Activated B cell treated with CpG ODN at 0.5 μM for 24 hours (primary cell): Measurements from ENCODE around the gene HS1BP3. TPM values are rescaled to one million over a fixed set of nuclear protein-coding genes. Genes with fewer than 3 reads are reported as not detected.

ENCODE experiments used
- ATAC-seq: fragments of 200-7000 bp; cut with Tn5 transposase; one replicate; pipeline ENCODE4 v1.10.0; 2021; ENCODE audit warnings: low read depth, mild to moderate bottlenecking, moderate library complexity
- CTCF ChIA-PET: fragments of 350-600 bp; sonication (Branson Sonifier 250); formaldehyde crosslinking; loops from one replicate; lab custom pipeline; 2021; ENCODE audit warnings: antibody characterized with exemption; lab: Charles Lee
- POLR2A ChIA-PET: fragments of 350-600 bp; sonication (Branson Sonifier 250); formaldehyde crosslinking; loops from one replicate; lab custom pipeline; 2021; ENCODE audit warnings: antibody characterized with exemption; lab: Charles Lee
- DNase-seq: peaks from one replicate; pipeline ENCODE4 v3.0.0; 2022
- H3K27ac Mint-ChIP-seq: one replicate; pipeline ENCODE4 v1.8.0; 2020; ENCODE audit warnings: mixed read lengths
- H3K27me3 Mint-ChIP-seq: one replicate; pipeline ENCODE4 v1.8.0; 2021; ENCODE audit warnings: mixed read lengths
- H3K36me3 Mint-ChIP-seq: one replicate; pipeline ENCODE4 v1.8.0; 2021; ENCODE audit warnings: low read depth, mixed read lengths
- H3K4me1 Mint-ChIP-seq: one replicate; pipeline ENCODE4 v1.8.0; 2021; ENCODE audit warnings: mixed read lengths
- H3K4me3 Mint-ChIP-seq: one replicate; pipeline ENCODE4 v1.8.0; 2020; ENCODE audit warnings: mild to moderate bottlenecking, mixed read lengths
- H3K9me3 Mint-ChIP-seq: one replicate; pipeline ENCODE4 v1.8.0; 2020; ENCODE audit warnings: mixed read lengths
- intact Hi-C: fragments of 100-400 bp; cut with micrococcal nuclease; formaldehyde crosslinking; loops from one replicate; pipeline ENCODE4 v1.15.1; 2024
- total RNA-seq: library from RNA; stranded (reverse); gene quantifications from 2 replicates; pipeline ENCODE4 v1.2.3, GENCODE V29; 2022
- TF ChIP-seq, protein P1 (sequence below): fragments of 200-600 bp; IDR thresholded peaks from one replicate; pipeline ENCODE4 v1.8.0; 2022; ENCODE audit warnings: antibody characterized with exemption, mild to moderate bottlenecking

Gene HS1BP3
- total RNA-seq, 1 donor from 2014 or later = 13.1 TPM

DNA sequence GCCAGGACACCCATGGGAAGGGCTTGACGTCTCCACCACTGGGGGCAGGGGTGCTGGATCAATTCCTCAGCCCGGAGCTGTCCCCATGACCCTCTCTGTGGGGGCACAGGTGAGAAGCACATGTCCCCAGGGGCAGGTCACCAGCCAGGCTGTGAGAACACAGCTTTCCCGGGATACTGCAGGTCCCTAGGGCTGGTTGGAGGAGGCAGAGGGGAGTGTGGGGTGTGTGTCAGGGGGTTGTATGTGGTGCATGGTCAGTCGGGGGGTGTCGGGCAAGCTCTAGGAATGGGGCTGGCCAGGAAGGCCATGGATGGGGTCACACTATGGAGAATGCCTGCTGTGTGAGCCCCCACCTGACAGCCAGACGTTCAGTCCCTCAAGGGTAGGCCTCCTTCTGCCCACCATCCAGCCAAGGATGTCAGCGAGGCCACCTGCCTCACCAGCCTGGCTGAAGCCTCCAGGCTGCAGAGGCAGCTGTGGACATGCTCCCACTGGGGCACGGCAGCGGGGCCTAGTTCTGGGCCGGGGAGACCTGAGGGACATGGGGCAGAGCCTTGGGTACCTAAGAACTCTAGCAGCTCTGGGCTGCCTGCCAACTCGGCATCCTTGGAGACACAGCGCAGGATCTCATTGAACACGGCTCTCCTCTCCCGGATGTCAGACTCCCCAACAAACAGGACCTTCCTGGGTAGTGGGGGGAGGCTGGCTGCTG lies 10.3 kb downstream of the HS1BP3 start:
- ChIA-PET CTCF (interaction anchor here (1.0 to 5.2 kb wide), 5 partner anchors 97 to 230 kb away, joined by 3 to 57 read pairs (median 6); partner anchors contain the start of gene RHOB), POLR2A (no interaction called here)
- H3K27ac Mint-ChIP-seq = no peak overlapping the region
- no peaks in the 10 kb centered on the region for H3K9me3 Mint-ChIP-seq
- H3K36me3 Mint-ChIP-seq = peaks cover 76% of the 10 kb centered on the region
- DNase-seq (no peak), ATAC-seq (no peak)
- intact Hi-C loops = no loop called here
- TF ChIP-seq, protein P1, sequence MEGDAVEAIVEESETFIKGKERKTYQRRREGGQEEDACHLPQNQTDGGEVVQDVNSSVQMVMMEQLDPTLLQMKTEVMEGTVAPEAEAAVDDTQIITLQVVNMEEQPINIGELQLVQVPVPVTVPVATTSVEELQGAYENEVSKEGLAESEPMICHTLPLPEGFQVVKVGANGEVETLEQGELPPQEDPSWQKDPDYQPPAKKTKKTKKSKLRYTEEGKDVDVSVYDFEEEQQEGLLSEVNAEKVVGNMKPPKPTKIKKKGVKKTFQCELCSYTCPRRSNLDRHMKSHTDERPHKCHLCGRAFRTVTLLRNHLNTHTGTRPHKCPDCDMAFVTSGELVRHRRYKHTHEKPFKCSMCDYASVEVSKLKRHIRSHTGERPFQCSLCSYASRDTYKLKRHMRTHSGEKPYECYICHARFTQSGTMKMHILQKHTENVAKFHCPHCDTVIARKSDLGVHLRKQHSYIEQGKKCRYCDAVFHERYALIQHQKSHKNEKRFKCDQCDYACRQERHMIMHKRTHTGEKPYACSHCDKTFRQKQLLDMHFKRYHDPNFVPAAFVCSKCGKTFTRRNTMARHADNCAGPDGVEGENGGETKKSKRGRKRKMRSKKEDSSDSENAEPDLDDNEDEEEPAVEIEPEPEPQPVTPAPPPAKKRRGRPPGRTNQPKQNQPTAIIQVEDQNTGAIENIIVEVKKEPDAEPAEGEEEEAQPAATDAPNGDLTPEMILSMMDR = no peak
- peaks cover 3% of the 10 kb centered on the region for H3K4me1 Mint-ChIP-seq
- H3K27me3 Mint-ChIP-seq = no peaks in the 10 kb centered on the region
- H3K4me3 Mint-ChIP-seq = no peak overlapping the region

DNA sequence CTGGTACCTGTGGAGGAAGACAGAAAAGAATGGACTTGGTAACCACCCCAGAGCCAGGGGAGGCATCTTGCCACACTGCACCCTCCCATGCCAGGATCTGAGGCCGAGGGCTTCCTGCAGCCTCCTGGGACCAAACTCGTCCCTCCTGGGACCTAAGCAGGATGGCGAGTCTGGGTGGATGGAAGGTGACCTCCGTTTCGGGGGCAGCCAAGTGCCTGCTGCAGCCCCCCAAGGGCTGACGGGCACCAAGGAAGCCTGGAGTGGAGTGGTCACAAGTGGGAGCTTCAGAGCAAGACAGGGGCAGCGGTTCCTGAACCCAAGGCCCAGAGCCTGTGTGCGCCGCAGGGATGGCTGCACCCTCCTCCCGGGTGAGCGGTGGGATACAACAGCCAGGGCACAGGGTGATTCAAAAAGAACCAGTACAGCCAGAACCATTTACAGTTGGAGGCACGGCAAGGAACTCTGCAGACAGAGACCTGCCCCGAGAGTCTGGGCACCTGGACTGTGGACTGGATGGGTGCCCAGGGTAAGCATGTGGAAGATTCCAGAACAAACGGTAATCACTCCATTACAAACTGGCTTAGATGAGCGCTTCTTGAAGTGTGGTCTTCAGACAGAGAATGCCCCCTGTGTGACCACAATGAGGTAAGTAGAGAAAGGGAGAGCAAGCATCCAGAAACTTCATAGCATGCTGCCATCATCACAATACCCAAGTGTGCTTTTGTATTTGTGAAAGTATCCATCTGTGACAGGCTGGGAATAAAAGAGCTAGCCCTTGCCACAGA lies 12.1 kb downstream of the HS1BP3 start:
- ChIA-PET POLR2A (no interaction called here), CTCF (interaction anchor here (1.3 kb wide), 1 partner anchor 197 kb away, joined by 6 read pairs; no protein-coding TSS in a partner anchor)
- Mint-ChIP-seq H3K9me3 (no peaks in the 10 kb centered on the region), H3K27ac (no peak overlapping the region), H3K4me1 (peaks cover 6% of the 10 kb centered on the region), H3K36me3 (peaks cover 66% of the 10 kb centered on the region), H3K27me3 (no peaks in the 10 kb centered on the region), H3K4me3 (no peak overlapping the region)
- TF ChIP-seq, protein P1 = no peak
- no peak for DNase-seq
- ATAC-seq = no peak
- intact Hi-C loops = loop anchor here (5.0 kb wide), 1 partner anchor 682 kb away; no protein-coding TSS in a partner anchor

DNA sequence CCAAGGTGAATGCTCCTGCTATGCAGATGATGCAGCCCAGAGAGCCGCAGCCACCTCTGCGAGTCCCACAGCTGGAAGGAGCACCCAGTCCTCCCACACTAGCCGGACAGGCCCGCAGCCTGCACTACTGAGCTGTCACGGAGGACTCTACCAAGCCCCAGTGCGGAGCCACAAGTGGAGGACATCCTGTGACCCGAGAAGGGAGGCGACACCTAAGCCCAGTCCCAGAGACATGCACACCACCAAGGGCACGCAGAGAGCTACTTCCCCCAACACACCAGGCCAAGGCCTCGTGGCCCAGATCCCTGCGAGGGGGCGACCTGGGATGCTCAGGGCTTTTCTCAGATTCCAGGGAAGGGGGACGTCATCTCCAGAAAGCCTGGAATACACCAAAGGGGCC lies 12.9 kb downstream of the HS1BP3 start:
- Mint-ChIP-seq H3K9me3 (no peaks in the 10 kb centered on the region), H3K4me3 (no peak overlapping the region), H3K36me3 (peaks cover 58% of the 10 kb centered on the region), H3K27me3 (no peaks in the 10 kb centered on the region), H3K27ac (no peak overlapping the region), H3K4me1 (peaks cover 8% of the 10 kb centered on the region)
- TF ChIP-seq, protein P1 = no peak
- intact Hi-C loops = loop anchor here (5.0 kb wide), 1 partner anchor 681 kb away; no protein-coding TSS in a partner anchor
- DNase-seq (no peak), ATAC-seq (no peak)
- CTCF ChIA-PET = no interaction called here
- POLR2A ChIA-PET = interaction anchor here (1.4 kb wide), 1 partner anchor 191 kb away, joined by 4 read pairs; the partner anchor contains the start of gene RHOB

DNA sequence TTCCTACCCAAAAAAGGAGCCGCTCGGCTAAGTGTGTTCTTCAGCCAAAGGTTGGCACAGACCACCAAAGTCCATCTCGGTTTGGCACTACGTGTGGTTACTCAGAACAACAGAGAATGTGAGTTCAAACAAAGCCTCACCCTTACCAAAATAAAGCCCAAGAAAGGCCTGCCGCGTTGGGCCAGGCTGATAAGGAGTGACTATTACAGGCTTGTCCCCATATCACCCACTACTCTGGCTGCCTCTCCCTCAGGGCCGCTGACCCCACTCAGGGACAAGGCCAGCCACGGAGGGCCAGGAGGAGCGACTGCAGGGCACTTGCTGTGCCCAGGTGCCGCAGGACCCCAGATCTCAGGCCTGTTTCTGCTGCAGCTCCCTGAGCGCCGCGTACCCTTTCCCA lies 13.8 kb downstream of the HS1BP3 start:
- TF ChIP-seq, protein P1 = no peak
- ChIA-PET CTCF (interaction anchor here (0.9 kb wide), 1 partner anchor 184 kb away, joined by 3 read pairs; no protein-coding TSS in a partner anchor), POLR2A (interaction anchor here (1.4 kb wide), 1 partner anchor 190 kb away, joined by 4 read pairs; the partner anchor contains the start of gene RHOB)
- Mint-ChIP-seq H3K27me3 (no peaks in the 10 kb centered on the region), H3K4me1 (peaks cover 8% of the 10 kb centered on the region), H3K9me3 (no peaks in the 10 kb centered on the region), H3K4me3 (no peak overlapping the region), H3K36me3 (peaks cover 54% of the 10 kb centered on the region), H3K27ac (no peak overlapping the region)
- ATAC-seq (no peak), DNase-seq (no peak)
- intact Hi-C loops = loop anchor here (5.0 kb wide), 1 partner anchor 680 kb away; no protein-coding TSS in a partner anchor
